H1 (cell line): Measurements from ENCODE around the gene LRP1-AS. TPM values are rescaled to one million over a fixed set of nuclear protein-coding genes. Genes with fewer than 3 reads are reported as not detected.

Experiments used
- CTCF ChIA-PET: fragments of 300-600 bp; sonication (Branson Sonifier 250); formaldehyde crosslinking; loops from one replicate; lab custom pipeline; 2021; ENCODE audit not compliant: partially characterized antibody; lab: Charles Lee
- POLR2A ChIA-PET: fragments of 300-600 bp; sonication (Branson Sonifier 250); formaldehyde crosslinking; loops from one replicate; lab custom pipeline; 2021; ENCODE audit warnings: inconsistent platforms; ENCODE audit not compliant: partially characterized antibody; lab: Charles Lee
- DNase-seq, 2 experiments: peaks; one replicate each; pipeline versions ENCODE4 v3.0.0 to v3.0.0-alpha.2; 2010 to 2022; ENCODE audit warnings: low spot score in 2 of 2, low read depth in 1 of 2, mixed read lengths in 1 of 2
- FAIRE-seq: peaks from 2 replicates; lab custom pipeline; 2011; peaks lifted over from hg19 to GRCh38; lab: Jason Lieb, UNC
- H2AFZ ChIP-seq: 2 replicates; pipeline ENCODE4 v1.8.1; 2012; ENCODE audit warnings: low read length, inconsistent platforms
- H2AK5ac ChIP-seq: 2 replicates; pipeline ENCODE4 v1.6.1; 2013; ENCODE audit warnings: low read depth, low read length
- H2BK120ac ChIP-seq: replicated peaks from 2 replicates; pipeline ENCODE3; 2013; ENCODE audit warnings: low read depth, low read length, inconsistent platforms
- H2BK12ac ChIP-seq: 2 replicates; pipeline ENCODE4 v1.6.1; 2013; ENCODE audit warnings: low read depth, low read length
- H2BK15ac ChIP-seq: 2 replicates; pipeline ENCODE4 v1.6.1; 2013; ENCODE audit warnings: low read length
- H2BK20ac ChIP-seq: 2 replicates; pipeline ENCODE4 v1.6.1; 2013; ENCODE audit warnings: low read length
- H2BK5ac ChIP-seq: 2 replicates; pipeline ENCODE4 v1.6.1; 2013; ENCODE audit warnings: low read depth, low read length
- H3K14ac ChIP-seq: 2 replicates; pipeline ENCODE4 v1.6.1; 2013; ENCODE audit warnings: inconsistent platforms; ENCODE audit not compliant: insufficient read length
- H3K18ac ChIP-seq: 2 replicates; pipeline ENCODE4 v1.6.1; 2013; ENCODE audit warnings: low read length; ENCODE audit errors: extremely low read depth
- H3K23ac ChIP-seq: 2 replicates; pipeline ENCODE4 v1.6.1; 2013; ENCODE audit warnings: inconsistent platforms; ENCODE audit not compliant: insufficient read length
- H3K23me2 ChIP-seq: 2 replicates; pipeline ENCODE4 v1.6.1; 2013; ENCODE audit warnings: low read depth, low read length
- H3K27ac ChIP-seq: 2 replicates; pipeline ENCODE4 v1.6.1; 2011; ENCODE audit warnings: low read depth, low read length, inconsistent platforms
- H3K27me3 ChIP-seq, 4 experiments: replicated peaks in 1 of 4; 1 replicate in 1 of 4; 2 replicates in 3 of 4; pipeline versions ENCODE4 v1.6.1 to v1.8.1; 2011 to 2013; ENCODE audit warnings: low read length in 3 of 4, mild to moderate bottlenecking in 3 of 4, inconsistent platforms in 2 of 4, mixed read lengths in 2 of 4, moderate library complexity in 1 of 4; ENCODE audit not compliant: control insufficient read depth in 3 of 4, insufficient read depth in 3 of 4; ENCODE audit errors: extremely low read depth in 1 of 4
- H3K36me3 ChIP-seq, 4 experiments: 2 replicates each; pipeline versions ENCODE4 v1.6.1 to v1.8.1; 2011 to 2013; ENCODE audit warnings: mild to moderate bottlenecking in 4 of 4, low read length in 3 of 4, moderate library complexity in 2 of 4, control low read depth in 1 of 4, inconsistent platforms in 1 of 4; ENCODE audit not compliant: insufficient read depth in 4 of 4, control insufficient read depth in 2 of 4
- H3K4ac ChIP-seq: replicated peaks from 2 replicates; pipeline ENCODE3; 2013; ENCODE audit warnings: low read length, low read depth, mixed read lengths, inconsistent platforms; ENCODE audit not compliant: insufficient read length
- H3K4me1 ChIP-seq, 4 experiments: replicated peaks in 1 of 4; 1 replicate in 1 of 4; 2 replicates in 3 of 4; pipeline versions ENCODE4 v1.6.1 to v1.8.1; 2011 to 2013; ENCODE audit warnings: low read length in 3 of 4, inconsistent platforms in 2 of 4, mixed read lengths in 1 of 4; ENCODE audit not compliant: insufficient read depth in 4 of 4, control insufficient read depth in 3 of 4
- H3K4me2 ChIP-seq, 2 experiments: 2 replicates each; pipeline versions ENCODE4 v1.6.1 to v1.8.1; 2011 to 2013; ENCODE audit warnings: low read depth in 2 of 2, low read length in 2 of 2, control low read depth in 1 of 2, inconsistent platforms in 1 of 2, mild to moderate bottlenecking in 1 of 2; ENCODE audit not compliant: insufficient read depth in 1 of 2
- H3K4me3 ChIP-seq, 4 experiments: fragments of 200-600, 300-600 bp in 1 of 4; sonication (generic), shearing (Covaris generic), sonication (Bioruptor Twin) in 1 of 4; 2 replicates each; pipeline versions ENCODE4 v1.5.1 to v1.8.1; 2011 to 2016; ENCODE audit warnings: low read length in 4 of 4, low read depth in 3 of 4, control low read depth in 2 of 4, inconsistent platforms in 2 of 4, mild to moderate bottlenecking in 2 of 4, mixed read lengths in 1 of 4, moderate library complexity in 1 of 4; ENCODE audit not compliant: insufficient read depth in 2 of 4; ENCODE audit errors: extremely low read depth in 1 of 4
- H3K56ac ChIP-seq: replicated peaks from 2 replicates; pipeline ENCODE3; 2013; ENCODE audit warnings: low read depth, mild to moderate bottlenecking, mixed read lengths, low read length, inconsistent platforms; ENCODE audit not compliant: insufficient read length
- H3K79me1 ChIP-seq: 2 replicates; pipeline ENCODE4 v1.6.1; 2013; ENCODE audit warnings: low read depth, low read length, control low read depth
- H3K79me2 ChIP-seq, 2 experiments: 2 replicates each; pipeline versions ENCODE4 v1.6.1 to v1.8.1; 2012 to 2013; ENCODE audit warnings: low read length in 2 of 2, mild to moderate bottlenecking in 2 of 2, inconsistent platforms in 1 of 2; ENCODE audit not compliant: insufficient read depth in 2 of 2, control insufficient read depth in 1 of 2
- H3K9ac ChIP-seq, 4 experiments: replicated peaks in 1 of 4; 1 replicate in 1 of 4; 2 replicates in 3 of 4; pipeline versions ENCODE4 v1.6.1 to v1.8.1; 2011 to 2013; ENCODE audit warnings: low read depth in 3 of 4, low read length in 3 of 4, control low read depth in 2 of 4, mild to moderate bottlenecking in 2 of 4, moderate library complexity in 2 of 4, inconsistent platforms in 1 of 4; ENCODE audit errors: extremely low read depth in 1 of 4
- H3K9me3 ChIP-seq, 2 experiments: 2 replicates each; pipeline versions ENCODE4 v1.6.1 to v1.8.1; 2012 to 2013; ENCODE audit warnings: mild to moderate bottlenecking in 2 of 2, moderate library complexity in 2 of 2, control low read depth in 1 of 2, inconsistent platforms in 1 of 2, low read depth in 1 of 2, low read length in 1 of 2, mixed read lengths in 1 of 2; ENCODE audit not compliant: insufficient read depth in 2 of 2
- H4K20me1 ChIP-seq, 2 experiments: replicated peaks in 1 of 2; 2 replicates each; pipeline versions ENCODE3 to v1.8.1; 2011 to 2013; ENCODE audit warnings: inconsistent platforms in 2 of 2, low read length in 2 of 2, mild to moderate bottlenecking in 1 of 2; ENCODE audit not compliant: insufficient read depth in 2 of 2, control insufficient read depth in 1 of 2
- H4K5ac ChIP-seq: 2 replicates; pipeline ENCODE4 v1.6.1; 2013; ENCODE audit warnings: low read length, low read depth, mixed read lengths, inconsistent platforms; ENCODE audit not compliant: insufficient read length
- H4K8ac ChIP-seq: 2 replicates; pipeline ENCODE4 v1.8.0; 2013; ENCODE audit warnings: mild to moderate bottlenecking, moderate library complexity, low read length, inconsistent platforms; ENCODE audit not compliant: insufficient read depth; ENCODE audit errors: extremely low read depth
- H4K91ac ChIP-seq: replicated peaks from 2 replicates; pipeline ENCODE3; 2013; ENCODE audit warnings: low read length, mixed read lengths, inconsistent platforms; ENCODE audit not compliant: insufficient read length
- ASH2L ChIP-seq: fragments of 200-600, 300-600 bp; sonication (generic); IDR thresholded peaks from one replicate; pipeline ENCODE4 v1.7.1; 2017; ENCODE audit warnings: low read length
- CBX5 ChIP-seq: fragments of 300-800, 300-1000 bp; sonication (generic); IDR thresholded peaks from 2 replicates; pipeline ENCODE4 v1.7.1; 2016; ENCODE audit warnings: antibody characterized with exemption, low read length, low read depth
- RXRA ChIP-seq: IDR thresholded peaks from 2 replicates; pipeline ENCODE4 v1.6.1; 2011; ENCODE audit warnings: low read depth, mild to moderate bottlenecking, low read length, moderate library complexity; ENCODE audit not compliant: insufficient read depth
- SIRT6 ChIP-seq: IDR thresholded peaks from one replicate; pipeline ENCODE4 v1.7.1; 2012; ENCODE audit warnings: low read length, inconsistent platforms
- YY1 ChIP-seq: IDR thresholded peaks from 2 replicates; pipeline ENCODE4 v1.6.1; 2011; ENCODE audit warnings: low read depth, mild to moderate bottlenecking, low read length
- WGBS, 2 experiments: shearing (Covaris generic) in 1 of 2; methylation state at CpG; one replicate each; pipeline versions ENCODE4 v1.1.6 to v1.1.7; 2013 to 2015; ENCODE audit warnings: low lambda C conversion rate in 2 of 2, mixed read lengths in 2 of 2, inconsistent platforms in 1 of 2, low coverage in 1 of 2, missing lambda C conversion rate in 1 of 2; ENCODE audit not compliant: insufficient replicate concordance in 2 of 2, insufficient coverage in 1 of 2, insufficient read length in 1 of 2; ENCODE audit errors: extremely low coverage in 1 of 2, missing lambda C conversion rate in 1 of 2; 5-methylcytosine and 5-hydroxymethylcytosine counted together
- polyA plus RNA-seq, 7 experiments: library from polyadenylated mRNA; depleted of rRNA in 3 of 7; stranded (reverse) in 5 of 7; unstranded in 2 of 7; fragments of >200 nt in 5 of 7; fragments of 200-250 nt in 2 of 7; gene quantifications; 1 replicate in 5 of 7; 2 replicates in 1 of 7; 4 replicates in 1 of 7; pipeline versions ENCODE4 v1.2.1 to v1.2.3, GENCODE V29; 2011 to 2013; ENCODE audit warnings: missing spikeins in 2 of 7, mixed read lengths in 2 of 7
- total RNA-seq: library from RNA; stranded (reverse); fragmentation: NEBNext Ultra II Directional; extraction: Animal tissue kit (Norgen Biotek cat#: 25700); gene quantifications from 2 replicates; pipeline ENCODE4 v1.2.1, GENCODE V29; 2021

The LRP1-AS gene
- total and polyA plus RNA-seq, 2 of the 8 experiments (the other 6 are each of a cell fraction or from before 2014, with no cell fraction given) = not detected

DNA sequence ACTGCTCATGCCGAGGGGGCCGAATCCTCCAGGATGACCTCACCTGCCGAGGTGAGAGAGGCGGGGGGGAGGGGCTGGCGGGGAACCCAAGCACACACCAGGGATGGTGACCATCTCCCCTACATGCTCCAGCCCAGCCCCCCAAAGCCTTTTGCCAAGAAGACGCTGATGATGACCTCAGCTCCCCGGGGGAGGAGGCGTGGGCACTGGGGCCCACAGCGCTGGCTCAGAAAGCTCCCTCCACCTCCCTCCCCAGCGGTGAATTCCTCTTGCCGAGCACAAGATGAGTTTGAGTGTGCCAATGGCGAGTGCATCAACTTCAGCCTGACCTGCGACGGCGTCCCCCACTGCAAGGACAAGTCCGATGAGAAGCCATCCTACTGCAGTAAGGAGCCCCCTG is 45.5 kb upstream of the LRP1-AS start:
- H2BK120ac ChIP-seq = no peak overlapping the region
- no peak overlapping the region for H3K9ac ChIP-seq
- TF ChIP-seq YY1 = no peak
- TF ChIP-seq RXRA = no peak
- TF ChIP-seq ASH2L = no peak
- no peak for TF ChIP-seq SIRT6
- TF ChIP-seq CBX5 = no peak
- H2AK5ac ChIP-seq = no peak overlapping the region
- FAIRE-seq (no peak), DNase-seq (no peak)
- no peaks in the 10 kb centered on the region for H3K9me3 ChIP-seq
- peaks cover 67 to 96% (median 90%) of the 10 kb centered on the region in 4 experiments for H3K36me3 ChIP-seq
- H4K20me1 ChIP-seq = peaks cover 8 to 25% of the 10 kb centered on the region in 2 experiments
- H3K14ac ChIP-seq = no peak overlapping the region
- no peaks in the 10 kb centered on the region for H3K79me2 ChIP-seq
- no peak overlapping the region for H3K4me2 ChIP-seq
- H3K18ac ChIP-seq = no peak overlapping the region
- H3K23me2 ChIP-seq = peaks cover 7% of the 10 kb centered on the region; the same call in 1 of the 2 replicates
- POLR2A ChIA-PET = interaction anchor here (1.0 to 11.0 kb wide), 7 partner anchors 10 to 45 kb away, joined by 3 to 91 read pairs (median 4); no protein-coding TSS in a partner anchor
- H3K4ac ChIP-seq = no peak overlapping the region
- H2BK5ac ChIP-seq = no peak overlapping the region; the same call in 1 of the 2 replicates
- H2BK15ac ChIP-seq = no peak overlapping the region
- H2BK20ac ChIP-seq = no peak overlapping the region
- no peak overlapping the region for H4K5ac ChIP-seq
- H4K91ac ChIP-seq = no peak overlapping the region
- H3K23ac ChIP-seq = no peak overlapping the region
- CTCF ChIA-PET = interaction anchor here (0.6 to 20.9 kb wide), 5 partner anchors 16 to 618 kb away, joined by 3 to 389 read pairs (median 3); no protein-coding TSS in a partner anchor
- no peaks in the 10 kb centered on the region; a peak in 1 of 7 replicates for H3K4me1 ChIP-seq
- H3K27me3 ChIP-seq = no peaks in the 10 kb centered on the region
- no peak overlapping the region for H3K27ac ChIP-seq
- H4K8ac ChIP-seq = no peak overlapping the region
- H3K4me3 ChIP-seq = no peak overlapping the region
- H3K56ac ChIP-seq = no peak overlapping the region
- H3K79me1 ChIP-seq = no peaks in the 10 kb centered on the region
- no peak overlapping the region for H2BK12ac ChIP-seq
- no peak overlapping the region for H2AFZ ChIP-seq
- WGBS, 2 experiments = 88% methylated on average over 16 of the region's 16 CpGs; no CpG with 5 or more reads in 1 of the 2 experiments
